IMR-90 (cell line): ENCODE results near the gene CD300C. TPM values are rescaled to one million over a fixed set of nuclear protein-coding genes. Genes with fewer than 3 reads are reported as not detected.

Experiments
- ATAC-seq: fragments of 200-7000 bp; cut with Tn5 transposase; 2 replicates; pipeline ENCODE4 v1.9.1; 2020; ENCODE audit warnings: low read depth, mild to moderate bottlenecking, moderate library complexity
- BruUV-seq: library from RNA; stranded (reverse); fragments of 400-500 nt; replicated peaks from 2 replicates; lab custom pipeline; 2021; lab: Mats Ljungman, UMichigan
- CTCF ChIA-PET: fragments of 300-600 bp; formaldehyde crosslinking; extraction: SDS; loops from one replicate; lab custom pipeline; 2021; ENCODE audit warnings: antibody characterized with exemption; lab: Yijun Ruan, JAX
- POLR2A ChIA-PET: fragments of 300-600 bp; sonication (Branson Sonifier 250); formaldehyde crosslinking; loops from one replicate; lab custom pipeline; 2022; ENCODE audit warnings: antibody characterized with exemption; ENCODE audit not compliant: unreplicated experiment; lab: Charles Lee
- DNase-seq: peaks from one replicate; pipeline ENCODE4 v3.0.0; 2013
- H2AFZ ChIP-seq: replicated peaks from 2 replicates; pipeline ENCODE3; 2013; ENCODE audit warnings: low read length, mild to moderate bottlenecking; ENCODE audit not compliant: poor library complexity
- H2AK5ac ChIP-seq: 2 replicates; pipeline ENCODE4 v1.6.1; 2013; ENCODE audit warnings: low read depth, low read length, inconsistent platforms
- H2AK9ac ChIP-seq: replicated peaks from 2 replicates; pipeline ENCODE3; 2013; ENCODE audit warnings: mild to moderate bottlenecking, low read depth, low read length, moderate library complexity; ENCODE audit not compliant: poor library complexity
- H2BK120ac ChIP-seq: 2 replicates; pipeline ENCODE4 v1.6.1; 2013; ENCODE audit warnings: low read depth, low read length, inconsistent platforms
- H2BK15ac ChIP-seq: 3 replicates; pipeline ENCODE4 v1.6.1; 2013; ENCODE audit warnings: low read depth, low read length, inconsistent platforms
- H2BK20ac ChIP-seq: 2 replicates; pipeline ENCODE4 v1.6.1; 2013; ENCODE audit warnings: low read depth, mild to moderate bottlenecking, inconsistent platforms, low read length, moderate library complexity
- H2BK5ac ChIP-seq: 2 replicates; pipeline ENCODE4 v1.6.1; 2013; ENCODE audit warnings: mild to moderate bottlenecking, low read depth, low read length, inconsistent platforms; ENCODE audit not compliant: poor library complexity, severe bottlenecking
- H3K14ac ChIP-seq: replicated peaks from 2 replicates; pipeline ENCODE4 v1.6.1; 2013; ENCODE audit warnings: low read depth, low read length, inconsistent platforms
- H3K18ac ChIP-seq: 2 replicates; pipeline ENCODE4 v1.6.1; 2013; ENCODE audit warnings: low read depth, low read length, control low read depth
- H3K23ac ChIP-seq: 2 replicates; pipeline ENCODE4 v1.6.1; 2013; ENCODE audit warnings: low read depth, low read length, inconsistent platforms
- H3K27ac ChIP-seq: 2 replicates; pipeline ENCODE4 v1.5.1; 2013; ENCODE audit warnings: mild to moderate bottlenecking, control low read depth, low read length; ENCODE audit not compliant: insufficient read depth
- H3K27me3 ChIP-seq: 2 replicates; pipeline ENCODE4 v1.6.1; 2013; ENCODE audit warnings: low read length; ENCODE audit not compliant: control insufficient read depth, insufficient read depth
- H3K36me3 ChIP-seq: 2 replicates; pipeline ENCODE4 v1.6.1; 2013; ENCODE audit warnings: low read length, mixed read lengths; ENCODE audit not compliant: control insufficient read depth, insufficient read depth
- H3K4ac ChIP-seq: 2 replicates; pipeline ENCODE4 v1.6.1; 2013; ENCODE audit warnings: low read depth, low read length, inconsistent platforms
- H3K4me1 ChIP-seq: 2 replicates; pipeline ENCODE4 v1.6.1; 2013; ENCODE audit warnings: low read length, mixed read lengths; ENCODE audit not compliant: control insufficient read depth, insufficient read depth
- H3K4me2 ChIP-seq: 2 replicates; pipeline ENCODE4 v1.6.1; 2013; ENCODE audit warnings: low read depth, mild to moderate bottlenecking, control low read depth, low read length, moderate library complexity
- H3K4me3 ChIP-seq: 2 replicates; pipeline ENCODE4 v1.5.1; 2013; ENCODE audit warnings: low read depth, mild to moderate bottlenecking, control low read depth, low read length, moderate library complexity; ENCODE audit not compliant: insufficient read depth
- H3K56ac ChIP-seq: 2 replicates; pipeline ENCODE4 v1.6.1; 2013; ENCODE audit warnings: low read length, inconsistent platforms; ENCODE audit not compliant: insufficient read depth; ENCODE audit errors: extremely low read depth
- H3K79me1 ChIP-seq, 2 experiments: 2 replicates each; pipeline ENCODE4 v1.6.1; 2013; ENCODE audit warnings: low read length in 2 of 2, inconsistent platforms in 1 of 2, low read depth in 1 of 2
- H3K9ac ChIP-seq: 2 replicates; pipeline ENCODE4 v1.6.1; 2013; ENCODE audit warnings: low read depth, low read length, control low read depth
- H3K9me1 ChIP-seq: 2 replicates; pipeline ENCODE4 v1.6.1; 2013; ENCODE audit warnings: low read length, inconsistent platforms; ENCODE audit not compliant: insufficient read depth
- H3K9me3 ChIP-seq: 2 replicates; pipeline ENCODE4 v1.6.1; 2013; ENCODE audit warnings: low read length; ENCODE audit not compliant: control insufficient read depth, insufficient read depth
- H4K20me1 ChIP-seq: 2 replicates; pipeline ENCODE4 v1.6.1; 2013; ENCODE audit warnings: low read length, inconsistent platforms; ENCODE audit not compliant: insufficient read depth
- H4K5ac ChIP-seq: 2 replicates; pipeline ENCODE4 v1.6.1; 2013; ENCODE audit warnings: mild to moderate bottlenecking, low read depth, low read length, control low read depth
- H4K8ac ChIP-seq, 2 experiments: 2 replicates each; pipeline ENCODE4 v1.6.1; 2013; ENCODE audit warnings: low read depth in 2 of 2, low read length in 2 of 2, control low read depth in 1 of 2, inconsistent platforms in 1 of 2
- H4K91ac ChIP-seq: 2 replicates; pipeline ENCODE4 v1.6.1; 2013; ENCODE audit warnings: low read depth, low read length, inconsistent platforms; ENCODE audit not compliant: insufficient read depth
- BHLHE40 ChIP-seq: fragments of 150-350 bp; IDR thresholded peaks from 2 replicates; pipeline ENCODE4 v1.6.1; 2016; ENCODE audit warnings: mild to moderate bottlenecking, low read depth, low read length
- CEBPB ChIP-seq: IDR thresholded peaks from 2 replicates; pipeline ENCODE4 v1.6.1; 2012; ENCODE audit warnings: low read depth, low read length, improper control_type of control experiment
- CHD1 ChIP-seq: IDR thresholded peaks from 2 replicates; pipeline ENCODE4 v1.6.1; 2012; ENCODE audit warnings: low read depth, low read length, improper control_type of control experiment
- FOS ChIP-seq: fragments of 150-350 bp; IDR thresholded peaks from 2 replicates; pipeline ENCODE4 v1.6.1; 2016; ENCODE audit warnings: low read depth, low read length
- MAFK ChIP-seq: IDR thresholded peaks from 2 replicates; pipeline ENCODE4 v1.6.1; 2012; ENCODE audit warnings: low read depth, low read length, improper control_type of control experiment
- MAZ ChIP-seq: IDR thresholded peaks from 2 replicates; pipeline ENCODE4 v1.6.1; 2012; ENCODE audit warnings: low read depth, mild to moderate bottlenecking, low read length, improper control_type of control experiment, moderate library complexity, borderline replicate concordance
- NFE2L2 ChIP-seq: fragments of 150-350 bp; IDR thresholded peaks from 2 replicates; pipeline ENCODE4 v1.6.1; 2016; ENCODE audit warnings: low read depth, mild to moderate bottlenecking, low read length
- POLR2A ChIP-seq: IDR thresholded peaks from 2 replicates; pipeline ENCODE4 v1.6.1; 2012; ENCODE audit warnings: mild to moderate bottlenecking, low read depth, low read length
- RAD21 ChIP-seq: IDR thresholded peaks from 2 replicates; pipeline ENCODE4 v1.6.1; 2012; ENCODE audit warnings: low read length, improper control_type of control experiment
- RCOR1 ChIP-seq: IDR thresholded peaks from 2 replicates; pipeline ENCODE4 v1.6.1; 2012; ENCODE audit warnings: mild to moderate bottlenecking, low read length, improper control_type of control experiment; ENCODE audit not compliant: insufficient replicate concordance
- RFX5 ChIP-seq: IDR thresholded peaks from 2 replicates; pipeline ENCODE4 v1.8.0; 2012; ENCODE audit warnings: low read depth, mild to moderate bottlenecking, low read length, moderate library complexity
- SMC3 ChIP-seq: fragments of 150-350 bp; IDR thresholded peaks from 2 replicates; pipeline ENCODE4 v1.6.1; 2016; ENCODE audit warnings: low read depth, mild to moderate bottlenecking, antibody characterized with exemption, low read length, moderate library complexity
- WGBS, 2 experiments: methylation state at CpG; one replicate each; pipeline versions ENCODE4 v1.1.5 to v1.1.7; 2013; ENCODE audit warnings: missing lambda C conversion rate in 2 of 2; ENCODE audit not compliant: insufficient read length in 1 of 2; ENCODE audit errors: extremely low coverage in 2 of 2; 5-methylcytosine and 5-hydroxymethylcytosine counted together
- dilution Hi-C: fragments of 300-500 bp; cut with HindIII; formaldehyde crosslinking; loops from one replicate; pipeline ENCODE4 v1.14.3; 2018; ENCODE audit warnings: low sequenced_read_pairs; ENCODE audit not compliant: unreplicated experiment
- in situ Hi-C: fragments of 300-500 bp; cut with MboI; formaldehyde crosslinking; loops from 3 replicates; pipeline ENCODE4 v1.14.3; 2019; ENCODE audit warnings: low sequenced_read_pairs, inconsistent platforms, mixed read lengths
- intact Hi-C: fragments of 100-400 bp; cut with micrococcal nuclease; formaldehyde crosslinking; loops from 2 replicates; pipeline ENCODE4 v1.10.0; 2022
- polyA plus RNA-seq, 3 experiments: library from polyadenylated mRNA; depleted of rRNA; stranded (reverse); fragments of >200 nt; gene quantifications; 2 replicates each; pipeline ENCODE4 v1.2.3, GENCODE V29; 2012; ENCODE audit warnings: low replicate concordance in 1 of 3
- total RNA-seq: library from RNA; depleted of rRNA; stranded (reverse); fragments of >200 nt; gene quantifications from 2 replicates; pipeline ENCODE4 v1.2.3, GENCODE V29; 2012
- TF ChIP-seq, protein P1 (sequence below): conservative IDR thresholded peaks from 2 replicates; pipeline ENCODE4 v1.5.1; 2012; ENCODE audit warnings: mild to moderate bottlenecking, low read depth, low read length, improper control_type of control experiment
- TF ChIP-seq, protein P2 (sequence below): fragments of 150-350 bp; IDR thresholded peaks from 2 replicates; pipeline ENCODE4 v1.6.1; 2017; ENCODE audit warnings: mild to moderate bottlenecking, antibody characterized with exemption, low read length, low read depth
- TF ChIP-seq, protein P3 (sequence below): fragments of 150-350 bp; IDR thresholded peaks from 2 replicates; pipeline ENCODE4 v1.6.1; 2016; ENCODE audit warnings: low read depth, mild to moderate bottlenecking, low read length, moderate library complexity, borderline replicate concordance

CD300C gene
- total and polyA plus RNA-seq, 2 of the 4 experiments (the other 2 are of a cell fraction): not detected

DNA sequence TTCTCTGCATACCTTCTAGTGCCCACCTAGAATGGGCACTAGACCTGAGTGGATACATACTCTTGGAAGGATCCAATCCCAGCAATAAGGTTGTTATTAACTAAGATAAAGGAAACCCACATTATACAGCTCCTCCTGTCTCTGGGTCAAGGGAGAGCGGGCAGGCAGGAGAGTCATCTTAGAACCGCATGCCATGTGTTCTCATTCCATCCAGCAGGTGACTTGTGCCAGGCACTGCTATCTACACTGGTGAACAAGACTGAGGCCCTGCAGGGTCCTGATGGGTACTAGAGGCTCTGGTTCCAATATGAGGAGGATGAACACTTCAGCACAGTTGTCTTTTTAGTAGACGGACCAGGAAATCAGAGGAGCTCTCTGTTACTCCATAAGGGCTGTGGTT is 27.3 kb upstream of the CD300C start:
- Histone ChIP-seq H3K36me3 (no peaks in the 10 kb centered on the region), H4K91ac (no peak overlapping the region), H3K9me3 (peaks cover 19% of the 10 kb centered on the region), H2BK5ac (no peak overlapping the region), H3K4me2 (no peak overlapping the region), H3K4me1 (no peaks in the 10 kb centered on the region), H3K4me3 (no peak overlapping the region), H2AFZ (no peak overlapping the region), H4K5ac (no peak overlapping the region), H4K20me1 (no peaks in the 10 kb centered on the region), H4K8ac (no peak overlapping the region), H2BK20ac (no peak overlapping the region), H2BK15ac (no peak overlapping the region), H3K9ac (no peak overlapping the region), H3K9me1 (no peaks in the 10 kb centered on the region), H3K27ac (no peak overlapping the region), H2BK120ac (no peak overlapping the region), H3K79me1 (no peaks in the 10 kb centered on the region), H3K27me3 (no peaks in the 10 kb centered on the region), H3K23ac (no peak overlapping the region), H3K18ac (no peak overlapping the region), H2AK5ac (no peak overlapping the region), H3K14ac (no peak overlapping the region), H3K56ac (no peak overlapping the region), H3K4ac (no peak overlapping the region), H2AK9ac (no peak overlapping the region)
- CTCF ChIA-PET: no interaction called here
- dilution Hi-C loops: no loop called here
- WGBS, 2 experiments: 60% methylated on average over 1 of the region's 3 CpGs; no CpG with 5 or more reads in 1 of the 2 experiments
- TF ChIP-seq BHLHE40 (no peak), CEBPB (no peak), RFX5 (no peak), POLR2A (no peak), MAFK (no peak), FOS (no peak), RAD21 (no peak), SMC3 (no peak), CHD1 (no peak), MAZ (no peak), NFE2L2 (no peak), RCOR1 (no peak)
- TF ChIP-seq, protein P1, sequence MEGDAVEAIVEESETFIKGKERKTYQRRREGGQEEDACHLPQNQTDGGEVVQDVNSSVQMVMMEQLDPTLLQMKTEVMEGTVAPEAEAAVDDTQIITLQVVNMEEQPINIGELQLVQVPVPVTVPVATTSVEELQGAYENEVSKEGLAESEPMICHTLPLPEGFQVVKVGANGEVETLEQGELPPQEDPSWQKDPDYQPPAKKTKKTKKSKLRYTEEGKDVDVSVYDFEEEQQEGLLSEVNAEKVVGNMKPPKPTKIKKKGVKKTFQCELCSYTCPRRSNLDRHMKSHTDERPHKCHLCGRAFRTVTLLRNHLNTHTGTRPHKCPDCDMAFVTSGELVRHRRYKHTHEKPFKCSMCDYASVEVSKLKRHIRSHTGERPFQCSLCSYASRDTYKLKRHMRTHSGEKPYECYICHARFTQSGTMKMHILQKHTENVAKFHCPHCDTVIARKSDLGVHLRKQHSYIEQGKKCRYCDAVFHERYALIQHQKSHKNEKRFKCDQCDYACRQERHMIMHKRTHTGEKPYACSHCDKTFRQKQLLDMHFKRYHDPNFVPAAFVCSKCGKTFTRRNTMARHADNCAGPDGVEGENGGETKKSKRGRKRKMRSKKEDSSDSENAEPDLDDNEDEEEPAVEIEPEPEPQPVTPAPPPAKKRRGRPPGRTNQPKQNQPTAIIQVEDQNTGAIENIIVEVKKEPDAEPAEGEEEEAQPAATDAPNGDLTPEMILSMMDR: no peak
- TF ChIP-seq, protein P2, sequence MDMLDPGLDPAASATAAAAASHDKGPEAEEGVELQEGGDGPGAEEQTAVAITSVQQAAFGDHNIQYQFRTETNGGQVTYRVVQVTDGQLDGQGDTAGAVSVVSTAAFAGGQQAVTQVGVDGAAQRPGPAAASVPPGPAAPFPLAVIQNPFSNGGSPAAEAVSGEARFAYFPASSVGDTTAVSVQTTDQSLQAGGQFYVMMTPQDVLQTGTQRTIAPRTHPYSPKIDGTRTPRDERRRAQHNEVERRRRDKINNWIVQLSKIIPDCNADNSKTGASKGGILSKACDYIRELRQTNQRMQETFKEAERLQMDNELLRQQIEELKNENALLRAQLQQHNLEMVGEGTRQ: no peak
- TF ChIP-seq, protein P3, sequence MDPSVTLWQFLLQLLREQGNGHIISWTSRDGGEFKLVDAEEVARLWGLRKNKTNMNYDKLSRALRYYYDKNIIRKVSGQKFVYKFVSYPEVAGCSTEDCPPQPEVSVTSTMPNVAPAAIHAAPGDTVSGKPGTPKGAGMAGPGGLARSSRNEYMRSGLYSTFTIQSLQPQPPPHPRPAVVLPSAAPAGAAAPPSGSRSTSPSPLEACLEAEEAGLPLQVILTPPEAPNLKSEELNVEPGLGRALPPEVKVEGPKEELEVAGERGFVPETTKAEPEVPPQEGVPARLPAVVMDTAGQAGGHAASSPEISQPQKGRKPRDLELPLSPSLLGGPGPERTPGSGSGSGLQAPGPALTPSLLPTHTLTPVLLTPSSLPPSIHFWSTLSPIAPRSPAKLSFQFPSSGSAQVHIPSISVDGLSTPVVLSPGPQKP: no peak
- no peak for DNase-seq
- in situ Hi-C loops: no loop called here
- no peak for ATAC-seq
- POLR2A ChIA-PET: no interaction called here
- intact Hi-C loops: no loop called here
- BruUV-seq: no TSS peak
